Fibroblast of lung (primary cell): ENCODE results near the gene PIK3C2G. TPM values are rescaled to one million over a fixed set of nuclear protein-coding genes. Genes with fewer than 3 reads are reported as not detected.
A peak's percentile ranks its signal among the peaks of the same experiment; 100 is the strongest.

Experiments used
- DNase-seq, 2 donors: peaks; one replicate each; pipeline versions ENCODE4 v3.0.0 to v3.0.0-alpha.2; 2010; ENCODE audit warnings: low read depth in 2 of 2
- H2AFZ ChIP-seq: 2 replicates; pipeline ENCODE4 v1.5.1; 2012; ENCODE audit warnings: low read length, control low read depth, inconsistent platforms
- H3K27ac ChIP-seq: 2 replicates; pipeline ENCODE4 v1.5.1; 2011; ENCODE audit warnings: low read length, control low read depth; ENCODE audit not compliant: insufficient read depth
- H3K27me3 ChIP-seq: 2 replicates; pipeline ENCODE4 v1.5.1; 2011; ENCODE audit warnings: mild to moderate bottlenecking, low read length; ENCODE audit not compliant: control insufficient read depth, insufficient read depth
- H3K36me3 ChIP-seq: 2 replicates; pipeline ENCODE4 v1.5.1; 2011; ENCODE audit warnings: low read length; ENCODE audit not compliant: control insufficient read depth, insufficient read depth
- H3K4me1 ChIP-seq: 2 replicates; pipeline ENCODE4 v1.5.1; 2011; ENCODE audit warnings: low read length; ENCODE audit not compliant: control insufficient read depth, insufficient read depth; ENCODE audit errors: extremely low read depth
- H3K4me2 ChIP-seq: 2 replicates; pipeline ENCODE4 v1.5.1; 2011; ENCODE audit warnings: low read length, control low read depth; ENCODE audit not compliant: insufficient read depth; ENCODE audit errors: extremely low read depth
- H3K4me3 ChIP-seq, 4 experiments: fragments of 200-600 bp in 1 of 4; sonication (generic) in 1 of 4; replicated peaks in 1 of 4; 2 replicates each; pipeline ENCODE4 v1.5.1; 2011 to 2016; ENCODE audit warnings: low read length in 4 of 4, low read depth in 3 of 4, mild to moderate bottlenecking in 3 of 4, control low read depth in 2 of 4, inconsistent platforms in 1 of 4, mixed read lengths in 1 of 4; ENCODE audit not compliant: insufficient read depth in 1 of 4; ENCODE audit errors: control extremely low read depth in 1 of 4
- H3K79me2 ChIP-seq: 2 replicates; pipeline ENCODE4 v1.5.1; 2012; ENCODE audit warnings: mild to moderate bottlenecking, low read length, inconsistent platforms; ENCODE audit not compliant: control insufficient read depth, insufficient read depth
- H3K9ac ChIP-seq: 2 replicates; pipeline ENCODE4 v1.5.1; 2011; ENCODE audit warnings: mild to moderate bottlenecking, low read length, control low read depth; ENCODE audit not compliant: insufficient read depth
- H3K9me3 ChIP-seq: 2 replicates; pipeline ENCODE4 v1.5.1; 2012; ENCODE audit warnings: low read depth, low read length; ENCODE audit not compliant: control insufficient read depth, insufficient read depth
- H4K20me1 ChIP-seq: 2 replicates; pipeline ENCODE4 v1.5.1; 2011; ENCODE audit warnings: low read length; ENCODE audit not compliant: control insufficient read depth, insufficient read depth; ENCODE audit errors: extremely low read depth
- EZH2 ChIP-seq: IDR thresholded peaks from 2 replicates; pipeline ENCODE4 v1.5.1; 2012; ENCODE audit warnings: low read length, control low read depth, mild to moderate bottlenecking; ENCODE audit errors: missing control alignments
- polyA plus RNA-seq, 2 donors: library from polyadenylated mRNA; depleted of rRNA in 1 of 2; stranded (reverse) in 1 of 2; unstranded in 1 of 2; fragments of >200 nt; gene quantifications; 2 replicates each; pipeline ENCODE4 v1.2.1, GENCODE V29; 2011 to 2012; ENCODE audit warnings: missing spikeins in 1 of 2
- total RNA-seq: library from RNA; depleted of rRNA; stranded (reverse); fragments of >200 nt; gene quantifications from 2 replicates; pipeline ENCODE4 v1.2.1, GENCODE V29; 2014
- TF ChIP-seq, protein P1 (sequence below), 2 donors: IDR thresholded peaks in 1 of 2; conservative IDR thresholded peaks in 1 of 2; 1 replicate in 1 of 2; 2 replicates in 1 of 2; pipeline ENCODE4 v1.5.1; 2011 to 2012; ENCODE audit warnings: low read length in 2 of 2, control low read depth in 1 of 2, inconsistent platforms in 1 of 2, low read depth in 1 of 2, mild to moderate bottlenecking in 1 of 2

PIK3C2G gene
- total and polyA plus RNA-seq, 2 donors (not counting 1 experiment from before 2014, with no cell fraction given) = not detected

DNA sequence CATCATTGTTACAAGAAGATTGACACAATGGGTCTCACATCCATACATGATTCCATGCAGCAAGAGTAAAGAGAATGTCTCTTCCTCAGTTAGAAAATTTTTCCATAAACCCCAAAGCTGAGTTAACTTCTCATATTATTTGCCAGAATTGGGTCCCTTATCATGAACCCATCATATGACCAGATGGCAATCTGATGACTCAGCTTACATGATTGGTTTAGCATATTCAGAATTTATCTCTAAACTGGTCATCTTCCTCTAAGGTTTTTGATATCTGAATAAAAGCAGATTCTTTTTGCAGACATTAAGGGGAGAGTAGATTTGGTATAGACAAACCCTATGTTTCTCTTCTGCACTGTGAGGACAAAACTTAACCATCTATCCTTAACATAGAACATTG lies 174.9 kb downstream of the PIK3C2G start:
- Histone ChIP-seq H3K9ac (no peak overlapping the region), H3K4me1 (no peaks in the 10 kb centered on the region), H3K27me3 (no peaks in the 10 kb centered on the region), H3K79me2 (no peaks in the 10 kb centered on the region), H3K4me2 (no peak overlapping the region), H3K4me3 (no peak overlapping the region), H3K36me3 (no peaks in the 10 kb centered on the region), H3K27ac (no peak overlapping the region), H3K9me3 (no peaks in the 10 kb centered on the region), H4K20me1 (no peaks in the 10 kb centered on the region), H2AFZ (no peak overlapping the region)
- TF ChIP-seq EZH2 = no peak
- TF ChIP-seq, protein P1, sequence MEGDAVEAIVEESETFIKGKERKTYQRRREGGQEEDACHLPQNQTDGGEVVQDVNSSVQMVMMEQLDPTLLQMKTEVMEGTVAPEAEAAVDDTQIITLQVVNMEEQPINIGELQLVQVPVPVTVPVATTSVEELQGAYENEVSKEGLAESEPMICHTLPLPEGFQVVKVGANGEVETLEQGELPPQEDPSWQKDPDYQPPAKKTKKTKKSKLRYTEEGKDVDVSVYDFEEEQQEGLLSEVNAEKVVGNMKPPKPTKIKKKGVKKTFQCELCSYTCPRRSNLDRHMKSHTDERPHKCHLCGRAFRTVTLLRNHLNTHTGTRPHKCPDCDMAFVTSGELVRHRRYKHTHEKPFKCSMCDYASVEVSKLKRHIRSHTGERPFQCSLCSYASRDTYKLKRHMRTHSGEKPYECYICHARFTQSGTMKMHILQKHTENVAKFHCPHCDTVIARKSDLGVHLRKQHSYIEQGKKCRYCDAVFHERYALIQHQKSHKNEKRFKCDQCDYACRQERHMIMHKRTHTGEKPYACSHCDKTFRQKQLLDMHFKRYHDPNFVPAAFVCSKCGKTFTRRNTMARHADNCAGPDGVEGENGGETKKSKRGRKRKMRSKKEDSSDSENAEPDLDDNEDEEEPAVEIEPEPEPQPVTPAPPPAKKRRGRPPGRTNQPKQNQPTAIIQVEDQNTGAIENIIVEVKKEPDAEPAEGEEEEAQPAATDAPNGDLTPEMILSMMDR (conservative IDR thresholded peaks at IDR 0.05 in 1 of 2, IDR thresholded peaks at IDR 0.05 in 1 of 2; ENCODE audit: low read depth in 1 of 2, low read length in 2 of 2) = no peak
- peak in 1 of 2 donors; percentile 20 for DNase-seq

DNA sequence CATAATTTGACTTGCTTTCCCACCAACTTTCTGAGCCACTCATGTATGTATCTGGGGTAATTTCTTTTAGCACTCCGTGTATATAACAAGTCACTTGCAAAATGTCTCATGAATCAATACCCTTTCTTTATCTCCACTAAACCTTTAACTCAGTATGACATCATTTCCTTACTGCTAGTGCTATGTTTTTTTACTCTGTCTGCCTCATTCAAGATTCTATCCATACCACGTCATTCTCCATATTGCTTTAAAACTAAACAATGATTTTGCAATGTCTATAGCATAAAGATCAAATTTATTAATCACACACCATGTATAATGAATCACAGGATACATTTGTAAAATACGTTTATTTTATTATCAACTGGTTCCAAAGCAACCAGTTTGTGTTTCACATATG lies 178.2 kb downstream of the PIK3C2G start:
- Histone ChIP-seq H3K79me2 (no peaks in the 10 kb centered on the region), H3K36me3 (no peaks in the 10 kb centered on the region), H3K27me3 (no peaks in the 10 kb centered on the region), H3K9me3 (no peaks in the 10 kb centered on the region), H2AFZ (peak overlapping the region; percentile 3), H3K4me1 (no peaks in the 10 kb centered on the region), H3K4me3 (no peak overlapping the region), H4K20me1 (no peaks in the 10 kb centered on the region), H3K27ac (no peak overlapping the region), H3K4me2 (no peak overlapping the region), H3K9ac (no peak overlapping the region)
- no peak for TF ChIP-seq EZH2
- TF ChIP-seq, protein P1 (conservative IDR thresholded peaks at IDR 0.05 in 1 of 2, IDR thresholded peaks at IDR 0.05 in 1 of 2; ENCODE audit: low read depth in 1 of 2, low read length in 2 of 2) = no peak
- peak; percentile 60 to 71 for DNase-seq

DNA sequence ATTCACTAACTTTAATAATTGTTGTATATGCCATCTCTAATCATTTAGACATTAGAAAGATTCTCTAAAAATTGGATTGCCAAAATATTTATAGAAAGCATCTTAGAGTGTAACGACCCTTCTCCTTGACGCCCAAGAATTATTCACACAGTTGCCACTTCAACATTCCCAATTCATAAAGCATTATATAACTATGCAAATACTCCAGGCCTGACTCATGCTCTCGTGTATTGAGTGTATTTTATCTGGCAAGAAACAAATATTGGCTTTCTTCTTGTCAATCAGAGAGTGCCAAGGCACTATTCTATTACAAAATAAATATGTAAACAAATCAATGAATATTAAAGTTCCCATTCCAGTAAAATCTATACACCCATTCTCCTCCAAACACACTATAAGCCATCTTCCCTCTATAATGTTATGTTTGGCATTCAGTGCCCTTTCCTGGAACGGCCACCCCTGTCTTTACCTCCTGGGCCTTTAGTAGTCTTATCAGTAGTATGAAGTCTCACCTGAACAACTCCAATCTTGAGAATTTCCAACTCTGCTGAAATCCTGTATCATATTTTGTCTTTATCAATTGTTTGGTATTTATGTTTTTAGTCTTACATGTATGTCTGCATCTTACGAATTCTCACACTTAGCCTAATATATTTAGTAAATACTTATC lies 182.6 kb downstream of the PIK3C2G start:
- Histone ChIP-seq H3K9me3 (no peaks in the 10 kb centered on the region), H3K4me3 (no peak overlapping the region), H3K27me3 (no peaks in the 10 kb centered on the region), H3K9ac (no peak overlapping the region), H3K27ac (no peak overlapping the region), H2AFZ (no peak overlapping the region), H3K36me3 (no peaks in the 10 kb centered on the region), H3K4me1 (no peaks in the 10 kb centered on the region), H4K20me1 (no peaks in the 10 kb centered on the region), H3K4me2 (no peak overlapping the region), H3K79me2 (no peaks in the 10 kb centered on the region)
- no peak for TF ChIP-seq EZH2
- TF ChIP-seq, protein P1 (conservative IDR thresholded peaks at IDR 0.05 in 1 of 2, IDR thresholded peaks at IDR 0.05 in 1 of 2; ENCODE audit: low read depth in 1 of 2, low read length in 2 of 2) = no peak
- peak in 1 of 2 donors; percentile 72 for DNase-seq
